Hepatocyte (in vitro differentiated cells): Measurements from ENCODE around the gene ALAD. TPM values are rescaled to one million over a fixed set of nuclear protein-coding genes. Genes with fewer than 3 reads are reported as not detected.
A peak's percentile ranks its signal among the peaks of the same experiment; 100 is the strongest.

ENCODE experiments used
- DNase-seq: peaks from one replicate; pipeline ENCODE4 v3.0.0-alpha.2; 2016; ENCODE audit warnings: low spot score
- H2AFZ ChIP-seq: fragments of 200-600 bp; sonication (generic); 2 replicates; pipeline ENCODE4 v1.6.0; 2016; ENCODE audit warnings: antibody characterized with exemption, mild to moderate bottlenecking
- H3K27ac ChIP-seq: fragments of 200-600 bp; sonication (generic); 2 replicates; pipeline ENCODE4 v1.5.1; 2016; ENCODE audit warnings: mild to moderate bottlenecking
- H3K27me3 ChIP-seq: fragments of 200-600 bp; sonication (generic); 2 replicates; pipeline ENCODE4 v1.6.1; 2016
- H3K36me3 ChIP-seq: fragments of 200-600 bp; sonication (generic); replicated peaks from 2 replicates; pipeline ENCODE4 v1.5.1; 2016; ENCODE audit warnings: low read depth; ENCODE audit not compliant: insufficient read depth
- H3K4me1 ChIP-seq: fragments of 200-600 bp; sonication (generic); 2 replicates; pipeline ENCODE4 v1.5.1; 2016; ENCODE audit warnings: mild to moderate bottlenecking, moderate library complexity; ENCODE audit not compliant: insufficient read depth
- H3K4me2 ChIP-seq: fragments of 200-600 bp; sonication (generic); 2 replicates; pipeline ENCODE4 v1.6.0; 2016
- H3K4me3 ChIP-seq: fragments of 200-600 bp; sonication (generic); 2 replicates; pipeline ENCODE4 v1.5.1; 2016; ENCODE audit warnings: mild to moderate bottlenecking
- H3K79me2 ChIP-seq: fragments of 200-600 bp; sonication (generic); 2 replicates; pipeline ENCODE4 v1.6.0; 2017; ENCODE audit warnings: mild to moderate bottlenecking
- H3K9me2 ChIP-seq: fragments of 200-600 bp; sonication (generic); replicated peaks from 2 replicates; pipeline ENCODE4 v1.6.0; 2017; ENCODE audit warnings: mild to moderate bottlenecking; ENCODE audit not compliant: insufficient read depth
- H3K9me3 ChIP-seq: fragments of 200-600 bp; sonication (generic); 2 replicates; pipeline ENCODE4 v1.5.1; 2016; ENCODE audit warnings: low read depth, mild to moderate bottlenecking
- H4K20me1 ChIP-seq: fragments of 200-600 bp; sonication (generic); 2 replicates; pipeline ENCODE4 v1.6.0; 2016; ENCODE audit warnings: mild to moderate bottlenecking; ENCODE audit not compliant: insufficient read depth, poor library complexity, severe bottlenecking
- EZH2 ChIP-seq: fragments of 200-600 bp; sonication (generic); IDR thresholded peaks from 2 replicates; pipeline ENCODE4 v1.6.1; 2016; ENCODE audit warnings: antibody characterized with exemption, mild to moderate bottlenecking, borderline replicate concordance
- EZH2phosphoT487 ChIP-seq: fragments of 200-600 bp; sonication (generic); IDR thresholded peaks from one replicate; pipeline ENCODE4 v1.6.1; 2018; ENCODE audit warnings: antibody characterized with exemption, mild to moderate bottlenecking, low read depth, moderate library complexity; ENCODE audit not compliant: unreplicated experiment, severe bottlenecking
- WGBS: methylation state at CpG from one replicate; pipeline ENCODE4 v1.1.6; 2016; ENCODE audit warnings: low lambda C conversion rate; ENCODE audit errors: missing lambda C conversion rate; 5-methylcytosine and 5-hydroxymethylcytosine counted together
- polyA plus RNA-seq: library from polyadenylated mRNA; unstranded; fragments of >200 nt; fragmentation: Nextera tagmentation; extraction: Ambion mirVana; gene quantifications from 2 replicates; pipeline ENCODE4 v1.2.1, GENCODE V29; 2016
- total RNA-seq: library from RNA; depleted of rRNA; stranded (reverse); fragments of >200 nt; gene quantifications from 2 replicates; pipeline ENCODE4 v1.2.3, GENCODE V29; 2014
- TF ChIP-seq, protein P1 (sequence below): fragments of 200-600 bp; sonication (generic); IDR thresholded peaks from 2 replicates; pipeline ENCODE4 v1.5.1; 2016; ENCODE audit warnings: antibody characterized with exemption, mild to moderate bottlenecking; ENCODE audit not compliant: poor library complexity

ALAD gene
- total and polyA plus RNA-seq, 2 experiments from 2014 or later: 27.8 to 43.8 TPM

DNA sequence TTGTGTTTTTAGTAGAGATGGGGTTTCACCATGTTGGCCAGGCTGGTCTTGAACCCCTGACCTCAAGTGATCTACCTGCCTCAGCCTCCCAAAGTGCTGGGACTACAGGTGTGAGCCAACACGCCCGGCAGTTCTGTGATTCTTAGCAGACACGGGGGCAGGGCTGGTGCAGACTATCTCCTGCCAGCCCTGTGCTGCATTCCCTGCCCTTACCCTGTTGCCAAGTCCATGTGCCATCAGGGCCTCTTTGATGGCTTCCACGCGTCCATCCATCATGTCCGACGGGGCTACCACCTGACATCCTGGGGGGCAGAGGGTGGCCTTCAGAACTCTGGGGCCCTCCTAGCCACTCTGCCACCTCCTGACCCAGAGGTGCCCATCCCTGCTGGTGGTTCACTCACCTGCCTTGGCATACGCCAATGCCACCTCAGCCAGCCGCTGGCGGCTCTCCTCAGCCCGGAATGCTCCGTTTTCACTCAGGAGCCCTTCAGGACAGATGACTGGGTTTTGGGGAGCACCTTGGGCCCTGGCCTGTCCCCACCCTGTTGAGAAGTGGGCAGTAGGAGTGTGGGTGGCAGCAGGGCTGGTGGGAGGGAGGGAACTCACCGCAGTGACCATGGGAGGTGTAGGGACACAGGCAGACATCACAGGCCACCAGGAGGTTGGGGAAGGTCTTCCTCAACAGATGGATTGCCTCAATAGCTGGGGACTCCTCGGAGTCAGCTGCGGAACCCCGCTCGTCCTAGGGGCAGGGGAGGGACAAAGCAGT lies 10.7 kb downstream of the ALAD start:
- Histone ChIP-seq H4K20me1 (no peaks in the 10 kb centered on the region), H3K4me1 (peaks cover 25% of the 10 kb centered on the region), H2AFZ (no peak overlapping the region), H3K27me3 (no peaks in the 10 kb centered on the region), H3K9me2 (no peaks in the 10 kb centered on the region), H3K9me3 (no peaks in the 10 kb centered on the region), H3K4me2 (no peak overlapping the region), H3K27ac (no peak overlapping the region), H3K79me2 (peaks cover 10% of the 10 kb centered on the region), H3K36me3 (no peaks in the 10 kb centered on the region), H3K4me3 (no peak overlapping the region)
- 99% methylated on average over 17 of the region's 17 CpGs for WGBS
- no peak for DNase-seq
- TF ChIP-seq, protein P1, sequence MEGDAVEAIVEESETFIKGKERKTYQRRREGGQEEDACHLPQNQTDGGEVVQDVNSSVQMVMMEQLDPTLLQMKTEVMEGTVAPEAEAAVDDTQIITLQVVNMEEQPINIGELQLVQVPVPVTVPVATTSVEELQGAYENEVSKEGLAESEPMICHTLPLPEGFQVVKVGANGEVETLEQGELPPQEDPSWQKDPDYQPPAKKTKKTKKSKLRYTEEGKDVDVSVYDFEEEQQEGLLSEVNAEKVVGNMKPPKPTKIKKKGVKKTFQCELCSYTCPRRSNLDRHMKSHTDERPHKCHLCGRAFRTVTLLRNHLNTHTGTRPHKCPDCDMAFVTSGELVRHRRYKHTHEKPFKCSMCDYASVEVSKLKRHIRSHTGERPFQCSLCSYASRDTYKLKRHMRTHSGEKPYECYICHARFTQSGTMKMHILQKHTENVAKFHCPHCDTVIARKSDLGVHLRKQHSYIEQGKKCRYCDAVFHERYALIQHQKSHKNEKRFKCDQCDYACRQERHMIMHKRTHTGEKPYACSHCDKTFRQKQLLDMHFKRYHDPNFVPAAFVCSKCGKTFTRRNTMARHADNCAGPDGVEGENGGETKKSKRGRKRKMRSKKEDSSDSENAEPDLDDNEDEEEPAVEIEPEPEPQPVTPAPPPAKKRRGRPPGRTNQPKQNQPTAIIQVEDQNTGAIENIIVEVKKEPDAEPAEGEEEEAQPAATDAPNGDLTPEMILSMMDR: no peak
- TF ChIP-seq EZH2: no peak
- TF ChIP-seq EZH2phosphoT487: no peak

DNA sequence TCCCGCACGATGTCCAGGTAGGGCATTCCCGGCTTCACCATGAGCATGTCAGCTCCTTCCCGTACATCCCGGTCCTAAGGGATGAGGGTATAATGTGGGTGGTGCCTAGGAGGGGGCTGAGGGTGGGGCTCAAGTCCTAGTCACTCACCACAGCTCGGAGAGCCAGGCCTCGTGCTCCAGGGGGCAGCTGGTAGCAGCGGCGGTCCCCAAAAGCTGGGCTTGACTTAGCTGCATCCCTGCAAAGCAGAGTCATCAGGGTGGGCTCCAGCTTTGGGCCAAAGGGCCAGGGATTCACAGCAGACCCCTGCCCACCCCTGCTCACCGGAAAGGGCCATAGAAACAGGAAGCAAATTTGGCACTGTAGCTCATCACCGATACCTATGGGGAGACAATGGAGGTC lies 11.6 kb downstream of the ALAD start:
- H3K4me3 ChIP-seq: no peak overlapping the region
- H3K9me3 ChIP-seq: no peaks in the 10 kb centered on the region
- H3K4me2 ChIP-seq: no peak overlapping the region
- no peak for DNase-seq
- no peaks in the 10 kb centered on the region for H3K36me3 ChIP-seq
- H3K9me2 ChIP-seq: no peaks in the 10 kb centered on the region
- no peaks in the 10 kb centered on the region for H4K20me1 ChIP-seq
- H3K4me1 ChIP-seq: peaks cover 25% of the 10 kb centered on the region
- 93% methylated on average over 11 of the region's 11 CpGs for WGBS
- H3K79me2 ChIP-seq: peaks cover under 1% of the 10 kb centered on the region
- no peaks in the 10 kb centered on the region for H3K27me3 ChIP-seq
- TF ChIP-seq EZH2phosphoT487 (no peak), EZH2 (no peak)
- TF ChIP-seq, protein P1: no peak
- no peak overlapping the region for H3K27ac ChIP-seq
- H2AFZ ChIP-seq: no peak overlapping the region

DNA sequence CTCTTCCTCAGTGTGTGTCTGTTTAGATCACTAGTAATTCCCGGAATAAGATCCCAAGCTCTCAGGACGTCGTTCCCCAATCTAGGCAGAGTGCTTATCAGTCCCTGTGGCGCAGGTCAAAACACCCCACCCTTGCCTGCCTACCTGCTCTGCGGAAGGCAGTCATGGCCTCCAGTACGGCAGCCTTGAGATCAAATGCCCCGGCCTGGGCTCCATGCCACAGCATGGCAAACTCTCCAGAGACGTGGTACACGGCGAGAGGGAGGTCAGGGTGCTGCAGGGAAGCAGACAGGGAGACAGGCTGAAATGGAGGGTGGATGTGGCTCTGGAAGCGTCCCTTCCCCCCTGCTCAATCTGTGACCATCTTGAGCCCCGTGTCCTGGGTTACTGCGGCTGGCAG lies 12.3 kb downstream of the ALAD start:
- H3K4me1 ChIP-seq: peaks cover 25% of the 10 kb centered on the region
- no peak overlapping the region for H3K4me2 ChIP-seq
- H3K27ac ChIP-seq: peak overlapping the region; percentile 83
- no peaks in the 10 kb centered on the region for H3K27me3 ChIP-seq
- H3K9me2 ChIP-seq: no peaks in the 10 kb centered on the region
- no peaks in the 10 kb centered on the region for H4K20me1 ChIP-seq
- H3K79me2 ChIP-seq: no peaks in the 10 kb centered on the region
- H2AFZ ChIP-seq: no peak overlapping the region
- H3K9me3 ChIP-seq: no peaks in the 10 kb centered on the region
- whole genome bisulfite sequencing: 79% methylated on average over 13 of the region's 13 CpGs
- TF ChIP-seq, protein P1: no peak
- TF ChIP-seq EZH2 (no peak), EZH2phosphoT487 (no peak)
- DNase-seq: no peak
- no peaks in the 10 kb centered on the region for H3K36me3 ChIP-seq
- H3K4me3 ChIP-seq: no peak overlapping the region
